ENCODE data around the gene GRM7.

The GRM7 gene

GRCh38 chr3:6862880-6863195 is 1.9 kb downstream of the GRM7 start:
- H4K20me1 ChIP-seq (ENCODE audit: control insufficient read depth, insufficient read depth, low read depth, low read length): no peaks in the 10 kb centered on the region
- H3K79me2 ChIP-seq (ENCODE audit: control insufficient read depth, low read length): no peaks in the 10 kb centered on the region
- no peak overlapping the region for H3K4me3 ChIP-seq (ENCODE audit: low read length)
- H3K4me2 ChIP-seq (ENCODE audit: low read length): no peak overlapping the region
- no peaks in the 10 kb centered on the region for H3K9me2 ChIP-seq (replicated peaks; ENCODE audit: control insufficient read depth, low read length)
- no peaks in the 10 kb centered on the region for H3F3A ChIP-seq (ENCODE audit: control insufficient read depth, insufficient read depth)
- no peaks in the 10 kb centered on the region for H3K4me1 ChIP-seq (ENCODE audit: control insufficient read depth, low read length)
- H3K36me3 ChIP-seq (ENCODE audit: control insufficient read depth, low read length): no peaks in the 10 kb centered on the region
- H3K9me3 ChIP-seq (ENCODE audit: control insufficient read depth, insufficient read depth, low read length): no peaks in the 10 kb centered on the region
- TF ChIP-seq CTCF (IDR thresholded peaks at IDR 0.05; ENCODE audit: low read depth, low read length, poor library complexity, severe bottlenecking): no peak
- H3K27me3 ChIP-seq (ENCODE audit: control insufficient read depth, low read length): no peaks in the 10 kb centered on the region
- H3K27ac ChIP-seq (ENCODE audit: low read depth, low read length): no peak overlapping the region

- no peaks in the 10 kb centered on the region for H3K9me2 ChIP-seq (replicated peaks; ENCODE audit: control insufficient read depth, low read length)
- TF ChIP-seq CTCF (IDR thresholded peaks at IDR 0.05; ENCODE audit: low read depth, low read length, poor library complexity, severe bottlenecking) (no peak), EZH2phosphoT487 (IDR thresholded peaks at IDR 0.05; ENCODE audit: borderline replicate concordance, low read length) (no peak)
Observed at GRCh38 chr3:6867269-6867668, 6.4 kb downstream of the GRM7 start.

GRCh38 chr3:6878731-6879130 is 17.8 kb downstream of the GRM7 start:
- TF ChIP-seq EZH2phosphoT487 (IDR thresholded peaks at IDR 0.05; ENCODE audit: borderline replicate concordance, low read length) (no peak), CTCF (IDR thresholded peaks at IDR 0.05; ENCODE audit: low read depth, low read length, poor library complexity, severe bottlenecking) (no peak)
- no peaks in the 10 kb centered on the region for H3F3A ChIP-seq (ENCODE audit: control insufficient read depth, insufficient read depth)
- no peaks in the 10 kb centered on the region for H3K27me3 ChIP-seq (ENCODE audit: control insufficient read depth, low read length)

More at GRCh38 chr3:6867269-6867668, 6.4 kb downstream of the GRM7 start:
- Histone ChIP-seq H3K27me3 (ENCODE audit: control insufficient read depth, low read length) (no peaks in the 10 kb centered on the region), H3K4me3 (ENCODE audit: low read length) (no peak overlapping the region), H3F3A (ENCODE audit: control insufficient read depth, insufficient read depth) (no peaks in the 10 kb centered on the region), H3K4me2 (ENCODE audit: low read length) (no peak overlapping the region), H3K36me3 (ENCODE audit: control insufficient read depth, low read length) (no peaks in the 10 kb centered on the region), H3K4me1 (ENCODE audit: control insufficient read depth, low read length) (no peaks in the 10 kb centered on the region), H3K79me2 (ENCODE audit: control insufficient read depth, low read length) (no peaks in the 10 kb centered on the region), H3K9me3 (ENCODE audit: control insufficient read depth, insufficient read depth, low read length) (no peaks in the 10 kb centered on the region), H3K27ac (ENCODE audit: low read depth, low read length) (no peak overlapping the region), H4K20me1 (ENCODE audit: control insufficient read depth, insufficient read depth, low read depth, low read length) (no peaks in the 10 kb centered on the region)

GRCh38 chr3:6912240-6912639 is 51.3 kb downstream of the GRM7 start:
- H4K20me1 ChIP-seq (ENCODE audit: control insufficient read depth, insufficient read depth, low read depth, low read length): no peaks in the 10 kb centered on the region
- no peaks in the 10 kb centered on the region for H3F3A ChIP-seq (ENCODE audit: control insufficient read depth, insufficient read depth)
- H3K4me1 ChIP-seq (ENCODE audit: control insufficient read depth, low read length): no peaks in the 10 kb centered on the region
- no peaks in the 10 kb centered on the region for H3K9me3 ChIP-seq (ENCODE audit: control insufficient read depth, insufficient read depth, low read length)
- H3K36me3 ChIP-seq (ENCODE audit: control insufficient read depth, low read length): no peaks in the 10 kb centered on the region
- no peaks in the 10 kb centered on the region for H3K79me2 ChIP-seq (ENCODE audit: control insufficient read depth, low read length)
- no peak overlapping the region for H3K4me3 ChIP-seq (ENCODE audit: low read length)
- no peak overlapping the region for H3K27ac ChIP-seq (ENCODE audit: low read depth, low read length)
- H3K9me2 ChIP-seq (replicated peaks; ENCODE audit: control insufficient read depth, low read length): no peaks in the 10 kb centered on the region
- H3K4me2 ChIP-seq (ENCODE audit: low read length): no peak overlapping the region
- TF ChIP-seq CTCF (IDR thresholded peaks at IDR 0.05; ENCODE audit: low read depth, low read length, poor library complexity, severe bottlenecking): no peak
- TF ChIP-seq EZH2phosphoT487 (IDR thresholded peaks at IDR 0.05; ENCODE audit: borderline replicate concordance, low read length): no peak
- no peaks in the 10 kb centered on the region for H3K27me3 ChIP-seq (ENCODE audit: control insufficient read depth, low read length)

More at GRCh38 chr3:6878731-6879130, 17.8 kb downstream of the GRM7 start:
- Histone ChIP-seq H3K79me2 (ENCODE audit: control insufficient read depth, low read length) (no peaks in the 10 kb centered on the region), H3K9me2 (replicated peaks; ENCODE audit: control insufficient read depth, low read length) (no peaks in the 10 kb centered on the region), H3K9me3 (ENCODE audit: control insufficient read depth, insufficient read depth, low read length) (no peaks in the 10 kb centered on the region), H3K36me3 (ENCODE audit: control insufficient read depth, low read length) (no peaks in the 10 kb centered on the region), H3K27ac (ENCODE audit: low read depth, low read length) (no peak overlapping the region), H3K4me1 (ENCODE audit: control insufficient read depth, low read length) (no peaks in the 10 kb centered on the region), H3K4me2 (ENCODE audit: low read length) (no peak overlapping the region), H4K20me1 (ENCODE audit: control insufficient read depth, insufficient read depth, low read depth, low read length) (no peaks in the 10 kb centered on the region), H3K4me3 (ENCODE audit: low read length) (no peak overlapping the region)

Data from DOHH2 (cell line).